K562 (cell line): Measurements from ENCODE around the gene SLK. TPM values are rescaled to one million over a fixed set of nuclear protein-coding genes. Genes with fewer than 3 reads are reported as not detected.

Experiments
- ATAC-seq: fragments of 200-7000 bp; cut with Tn5 transposase; 3 replicates; pipeline ENCODE4 v1.9.1; 2020; ENCODE audit warnings: moderate library complexity
- BruUV-seq: library from RNA; stranded (reverse); fragments of 400-500 nt; replicated peaks from 2 replicates; lab custom pipeline; 2021; lab: Mats Ljungman, UMichigan
- CTCF ChIA-PET: fragments of 300-600 bp; formaldehyde crosslinking; extraction: SDS; loops from one replicate; lab custom pipeline; 2021; ENCODE audit warnings: low intra/inter-chr PET ratio; lab: Yijun Ruan, JAX
- POLR2A ChIA-PET: fragments of 300-600, 350-650 bp; sonication (Branson Sonifier 250); formaldehyde crosslinking; extraction: SDS; loops from one replicate; lab custom pipeline; 2021; ENCODE audit warnings: antibody characterized with exemption, inconsistent platforms; lab: Yijun Ruan, JAX
- DNase-seq, 4 experiments: peaks; one replicate each; pipeline versions ENCODE4 v3.0.0 to v3.0.0-alpha.2; 2011 to 2018; ENCODE audit warnings: low spot score in 3 of 4, mixed read lengths in 3 of 4; ENCODE audit errors: extremely low read depth in 1 of 4
- FAIRE-seq: peaks from 2 replicates; lab custom pipeline; 2011; peaks lifted over from hg19 to GRCh38; lab: Jason Lieb, UNC
- H2AFZ ChIP-seq: 2 replicates; pipeline ENCODE4 v1.6.0; 2011; ENCODE audit warnings: low read depth, low read length, control low read depth, inconsistent platforms
- H3K27ac ChIP-seq: fragments of 200-600 bp; 3 replicates; pipeline ENCODE4 v1.8.0; 2011; ENCODE audit warnings: low read depth, mild to moderate bottlenecking, control low read depth, inconsistent platforms, low read length, moderate library complexity, mixed read lengths; ENCODE audit errors: extremely low read depth
- H3K27me3 ChIP-seq, 2 experiments: fragments of 300-600 bp in 1 of 2; 2 replicates in 1 of 2; 3 replicates in 1 of 2; pipeline versions ENCODE4 v1.6.0 to v1.8.0; 2011; ENCODE audit warnings: inconsistent platforms in 2 of 2, low read length in 2 of 2, mild to moderate bottlenecking in 1 of 2, mixed read lengths in 1 of 2, moderate library complexity in 1 of 2; ENCODE audit not compliant: control insufficient read depth in 2 of 2, insufficient read depth in 2 of 2
- H3K36me3 ChIP-seq: fragments of 300-600 bp; 3 replicates; pipeline ENCODE4 v1.8.0; 2011; ENCODE audit warnings: mild to moderate bottlenecking, low read length, inconsistent platforms; ENCODE audit not compliant: control insufficient read depth, insufficient read depth
- H3K4me1 ChIP-seq, 2 experiments: fragments of 200-600 bp in 1 of 2; replicated peaks in 1 of 2; 2 replicates in 1 of 2; 3 replicates in 1 of 2; pipeline versions ENCODE4 v1.5.1 to v1.8.0; 2011; ENCODE audit warnings: inconsistent platforms in 2 of 2, low read length in 2 of 2, mild to moderate bottlenecking in 1 of 2, mixed read lengths in 1 of 2, moderate library complexity in 1 of 2; ENCODE audit not compliant: control insufficient read depth in 2 of 2, insufficient read depth in 2 of 2
- H3K4me2 ChIP-seq: 2 replicates; pipeline ENCODE4 v1.6.1; 2011; ENCODE audit warnings: low read length, control low read depth, inconsistent platforms, mixed read lengths; ENCODE audit not compliant: insufficient read depth
- H3K4me3 ChIP-seq: fragments of 200-600 bp; sonication (generic), shearing (Covaris generic); 2 replicates; pipeline ENCODE4 v1.5.1; 2016; ENCODE audit warnings: control low read depth, inconsistent platforms
- H3K79me2 ChIP-seq: fragments of 200-600 bp; 3 replicates; pipeline ENCODE4 v1.8.0; 2011; ENCODE audit warnings: low read length, inconsistent platforms; ENCODE audit not compliant: control insufficient read depth, insufficient read depth
- H3K9ac ChIP-seq, 2 experiments: 2 replicates each; pipeline versions ENCODE4 v1.6.0 to v1.6.1; 2011; ENCODE audit warnings: low read depth in 2 of 2, low read length in 2 of 2, control low read depth in 1 of 2, inconsistent platforms in 1 of 2, mild to moderate bottlenecking in 1 of 2, mixed read lengths in 1 of 2; ENCODE audit not compliant: insufficient read depth in 1 of 2
- H3K9me1 ChIP-seq: one replicate; pipeline ENCODE4 v1.6.0; 2011; ENCODE audit warnings: inconsistent platforms, mild to moderate bottlenecking, low read length, moderate library complexity; ENCODE audit not compliant: control insufficient read depth, insufficient read depth
- H3K9me3 ChIP-seq: replicated peaks from 2 replicates; pipeline ENCODE4 v1.5.1; 2011; ENCODE audit warnings: low read depth, low read length, inconsistent platforms; ENCODE audit not compliant: control insufficient read depth, insufficient read depth
- H4K20me1 ChIP-seq: replicated peaks from 2 replicates; pipeline ENCODE4 v1.6.1; 2011; ENCODE audit warnings: low read length, inconsistent platforms, mixed read lengths; ENCODE audit not compliant: control insufficient read depth, insufficient read depth
- BRCA1 ChIP-seq, 2 experiments: fragments of 450-650 bp in 1 of 2; sonication (generic) in 1 of 2; formaldehyde crosslinking in 1 of 2; IDR thresholded peaks; 2 replicates each; pipeline versions ENCODE4 v1.5.0 to v1.6.1; 2017 to 2020; ENCODE audit warnings: mild to moderate bottlenecking in 1 of 2, missing genetic modification reagents in 1 of 2
- GATAD2A ChIP-seq: fragments of 450-650 bp; IDR thresholded peaks from 2 replicates; pipeline ENCODE4 v1.6.1; 2017
- GATAD2B ChIP-seq: fragments of 450-650 bp; IDR thresholded peaks from 2 replicates; pipeline ENCODE4 v1.6.1; 2017; ENCODE audit warnings: mild to moderate bottlenecking, borderline replicate concordance
- MCM3 ChIP-seq: fragments of 450-650 bp; IDR thresholded peaks from 2 replicates; pipeline ENCODE4 v1.6.1; 2016
- POLR2AphosphoS5 ChIP-seq: IDR thresholded peaks from 2 replicates; pipeline ENCODE4 v1.6.1; 2011; ENCODE audit warnings: mild to moderate bottlenecking, low read depth, low read length, moderate library complexity; ENCODE audit not compliant: control insufficient read depth, insufficient read depth
- RBM22 ChIP-seq: fragments of 200-400 bp; formaldehyde crosslinking; IDR thresholded peaks from 2 replicates; pipeline ENCODE4 v1.6.1; 2018; ENCODE audit warnings: low read length, low read depth; ENCODE audit not compliant: poor library complexity, severe bottlenecking
- RBM34 ChIP-seq: fragments of 200-400 bp; formaldehyde crosslinking; IDR thresholded peaks from 2 replicates; pipeline ENCODE4 v1.6.1; 2018; ENCODE audit warnings: low read length, borderline replicate concordance; ENCODE audit not compliant: insufficient read depth
- RCOR1 ChIP-seq, 2 experiments: IDR thresholded peaks; 2 replicates each; pipeline ENCODE4 v1.6.1; 2012; ENCODE audit warnings: low read depth in 2 of 2, low read length in 2 of 2, borderline replicate concordance in 1 of 2, improper control_type of control experiment in 1 of 2
- SMAD4 ChIP-seq: fragments of 250-450 bp; sonication (Bioruptor Pico); conservative IDR thresholded peaks from 2 replicates; pipeline ENCODE4 v1.8.0; 2021; ENCODE audit warnings: inconsistent platforms, mild to moderate bottlenecking, moderate library complexity
- STAT6 ChIP-seq: sonication (generic); formaldehyde crosslinking; IDR thresholded peaks from 2 replicates; pipeline ENCODE4 v1.8.1; 2023; ENCODE audit warnings: mild to moderate bottlenecking, missing genetic modification reagents
- UBTF ChIP-seq, 2 experiments: IDR thresholded peaks; 2 replicates each; pipeline ENCODE4 v1.6.1; 2012; ENCODE audit warnings: improper control_type of control experiment in 2 of 2, low read depth in 2 of 2, low read length in 2 of 2, borderline replicate concordance in 1 of 2
- ZNF197 ChIP-seq: fragments of 200-800 bp; sonication (Bioruptor generic); IDR thresholded peaks from 2 replicates; pipeline ENCODE4 v1.6.1; 2016; ENCODE audit warnings: low read depth, missing genetic modification characterization, missing compliant biosample characterization
- ZNF384 ChIP-seq: IDR thresholded peaks from 2 replicates; pipeline ENCODE4 v1.6.1; 2012; ENCODE audit warnings: low read depth, low read length, improper control_type of control experiment
- whole genome bisulfite sequencing: fragments of 100-300 bp; shearing (Covaris generic); methylation state at CpG from one replicate; pipeline ENCODE4 v1.1.6; 2016; ENCODE audit warnings: low coverage, mixed read lengths; ENCODE audit not compliant: insufficient coverage; ENCODE audit errors: missing lambda C conversion rate; 5-methylcytosine and 5-hydroxymethylcytosine counted together
- in situ Hi-C: fragments of 300-500 bp; cut with MboI; formaldehyde crosslinking; loops from 4 replicates; pipeline ENCODE4 v1.15.0; 2018; ENCODE audit warnings: inconsistent platforms, mixed read lengths
- intact Hi-C: fragments of 100-400 bp; cut with micrococcal nuclease; formaldehyde crosslinking; loops from 2 replicates; pipeline ENCODE4 v1.14.2; 2022
- polyA plus RNA-seq, 8 experiments: library from polyadenylated mRNA; depleted of rRNA in 4 of 8; stranded (reverse) in 5 of 8; unstranded in 3 of 8; fragments of >200 nt; fragmentation: Nextera tagmentation in 2 of 8; fragmentation: Illumina TruSeq in 1 of 8; extraction: Ambion mirVana in 2 of 8; extraction: Trizol in 1 of 8; gene quantifications; 2 replicates each; pipeline versions ENCODE4 v1.2.1 to v1.2.3, GENCODE V29; 2011 to 2014; ENCODE audit warnings: inconsistent platforms in 1 of 8, missing spikeins in 1 of 8
- total RNA-seq, 7 experiments: library from RNA; depleted of rRNA in 6 of 7; stranded (reverse); fragments of >200 nt in 6 of 7; fragmentation: Illumina TruSeq in 2 of 7; extraction: Trizol in 2 of 7; gene quantifications; 2 replicates each; pipeline versions ENCODE4 v1.2.1 to v1.2.3, GENCODE V29; 2011 to 2021; ENCODE audit warnings: low replicate concordance in 1 of 7
- TF ChIP-seq, protein P1 (sequence below): sonication (generic); IDR thresholded peaks from 2 replicates; pipeline ENCODE4 v1.6.1; 2016

Gene SLK
- total and polyA plus RNA-seq, 9 of the 15 experiments (the other 6 are each of a cell fraction or from before 2014, with no cell fraction given) = 8.2 to 40.0 (median 23.4) TPM

DNA sequence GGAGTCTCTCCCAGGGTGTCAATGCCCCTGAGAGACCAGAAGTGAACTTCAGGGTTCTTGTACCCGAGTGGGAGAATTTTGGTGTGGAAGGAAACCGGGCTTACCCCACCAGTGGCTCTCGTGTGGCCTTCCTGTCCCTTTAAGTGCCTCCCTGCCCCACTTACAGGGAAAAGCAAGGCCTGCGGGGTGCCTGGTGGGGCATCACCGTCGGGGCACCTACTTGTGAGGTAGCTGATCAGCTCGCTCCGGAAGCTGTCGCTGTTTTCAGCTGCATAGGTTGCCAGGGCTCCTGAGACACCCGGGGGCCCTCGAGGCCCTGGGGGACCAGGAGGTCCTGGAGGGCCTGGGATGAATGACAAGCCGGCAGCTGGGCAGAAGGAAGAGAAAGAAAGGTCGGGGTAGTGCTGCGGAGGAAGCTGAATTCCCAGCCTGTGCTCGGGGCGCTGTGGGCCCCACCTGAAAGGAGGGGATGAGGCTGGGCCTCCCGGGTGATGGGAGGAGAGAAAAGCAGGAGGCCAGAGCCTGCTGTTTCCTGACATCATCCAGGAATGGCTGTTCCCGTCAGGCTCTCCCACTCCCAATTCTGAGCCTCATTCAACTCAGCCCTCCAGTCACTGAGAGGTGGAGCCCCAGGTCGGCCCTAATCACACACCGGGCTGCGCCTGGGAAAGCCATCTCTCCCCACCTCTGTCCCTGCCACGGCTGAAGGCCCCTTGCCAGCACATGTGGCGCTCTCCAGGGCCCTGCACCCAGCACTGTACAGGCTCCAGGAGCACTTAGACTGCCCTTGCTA is 67.7 kb downstream of the SLK start:
- Histone ChIP-seq H3K36me3 (peaks cover 8% of the 10 kb centered on the region; the same call in 2 of the 3 replicates), H3K9me3 (no peaks in the 10 kb centered on the region), H3K9ac (no peak overlapping the region; a peak in 1 of 4 replicates), H3K4me3 (no peak overlapping the region), H4K20me1 (no peaks in the 10 kb centered on the region), H3K79me2 (no peaks in the 10 kb centered on the region), H3K27ac (no peak overlapping the region), H3K4me2 (no peak overlapping the region), H3K4me1 (peaks cover 0 to 5% of the 10 kb centered on the region in 2 experiments; a peak in 2 of 5 replicates), H3K9me1 (no peaks in the 10 kb centered on the region), H3K27me3 (no peaks in the 10 kb centered on the region), H2AFZ (no peak overlapping the region)
- ChIA-PET CTCF (no interaction called here), POLR2A (interaction anchor here (0.6 to 1.2 kb wide), 2 partner anchors 17 to 126 kb away, joined by 4 to 5 read pairs; no protein-coding TSS in a partner anchor)
- intact Hi-C loops (no loop called here), in situ Hi-C loops (no loop called here)
- ATAC-seq (no peak; the same call in 2 of the 3 replicates), DNase-seq (no peak), FAIRE-seq (no peak)
- 46% methylated on average over 10 of the region's 23 CpGs for WGBS
- BruUV-seq = no TSS peak
- TF ChIP-seq GATAD2A (no peak), ZNF384 (no peak), MCM3 (no peak), UBTF (IDR thresholded peaks at IDR 0.05; ENCODE audit: borderline replicate concordance in 1 of 2, low read depth in 2 of 2, low read length in 2 of 2) (no peak), POLR2AphosphoS5 (no peak), STAT6 (CRISPR knock-in tag) (no peak), BRCA1 (IDR thresholded peaks at IDR 0.05) (no peak), BRCA1 (CRISPR knock-in tag; IDR thresholded peaks at IDR 0.05) (no peak), GATAD2B (no peak), ZNF197 (CRISPR knock-in tag) (no peak), RBM34 (no peak), SMAD4 (CRISPR knock-in tag) (no peak), RBM22 (no peak), RCOR1 (IDR thresholded peaks at IDR 0.05; ENCODE audit: borderline replicate concordance in 1 of 2, low read depth in 2 of 2, low read length in 2 of 2) (no peak)
- TF ChIP-seq, protein P1, sequence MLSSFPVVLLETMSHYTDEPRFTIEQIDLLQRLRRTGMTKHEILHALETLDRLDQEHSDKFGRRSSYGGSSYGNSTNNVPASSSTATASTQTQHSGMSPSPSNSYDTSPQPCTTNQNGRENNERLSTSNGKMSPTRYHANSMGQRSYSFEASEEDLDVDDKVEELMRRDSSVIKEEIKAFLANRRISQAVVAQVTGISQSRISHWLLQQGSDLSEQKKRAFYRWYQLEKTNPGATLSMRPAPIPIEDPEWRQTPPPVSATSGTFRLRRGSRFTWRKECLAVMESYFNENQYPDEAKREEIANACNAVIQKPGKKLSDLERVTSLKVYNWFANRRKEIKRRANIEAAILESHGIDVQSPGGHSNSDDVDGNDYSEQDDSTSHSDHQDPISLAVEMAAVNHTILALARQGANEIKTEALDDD = no peak
